ENCODE data around the gene HOTAIR. TPM values are rescaled to one million over a fixed set of nuclear protein-coding genes. Genes with fewer than 3 reads are reported as not detected.

HOTAIR gene
- total RNA-seq, 1 experiment from 2014 or later = 3.5 TPM

DNA sequence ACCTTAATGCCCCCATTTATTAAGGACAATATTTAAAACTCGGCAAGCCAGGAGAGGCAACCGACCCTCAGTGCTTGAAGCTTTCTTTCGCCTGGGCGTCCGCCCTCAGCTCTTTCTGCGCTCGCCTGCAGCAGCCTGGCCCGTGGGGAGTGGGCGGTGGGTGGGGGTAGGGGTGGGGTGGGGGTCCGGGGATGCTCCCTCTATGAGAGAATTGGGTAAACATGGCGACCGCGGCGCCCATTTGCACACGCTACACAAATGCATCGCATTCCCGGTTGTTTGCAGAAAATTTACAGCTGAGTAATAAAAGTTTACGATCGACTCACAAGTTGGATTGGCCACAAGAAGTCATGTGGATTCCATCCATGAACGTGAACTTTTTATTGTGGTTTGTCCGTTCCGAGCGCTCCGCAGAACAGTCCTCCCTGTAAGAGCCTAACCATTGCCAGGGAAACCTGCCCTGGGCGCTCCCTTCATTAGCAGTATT, 41.8 kb upstream of the HOTAIR start:
- peaks cover 45% of the 10 kb centered on the region for H3K79me2 ChIP-seq (ENCODE audit: low read length)
- TF ChIP-seq EZH2 (IDR thresholded peaks at IDR 0.05; ENCODE audit: low read length, unreplicated experiment) (no peak), EZH2phosphoT487 (IDR thresholded peaks at IDR 0.05; ENCODE audit: borderline replicate concordance, low read length) (no peak)
- TF ChIP-seq, protein P1, sequence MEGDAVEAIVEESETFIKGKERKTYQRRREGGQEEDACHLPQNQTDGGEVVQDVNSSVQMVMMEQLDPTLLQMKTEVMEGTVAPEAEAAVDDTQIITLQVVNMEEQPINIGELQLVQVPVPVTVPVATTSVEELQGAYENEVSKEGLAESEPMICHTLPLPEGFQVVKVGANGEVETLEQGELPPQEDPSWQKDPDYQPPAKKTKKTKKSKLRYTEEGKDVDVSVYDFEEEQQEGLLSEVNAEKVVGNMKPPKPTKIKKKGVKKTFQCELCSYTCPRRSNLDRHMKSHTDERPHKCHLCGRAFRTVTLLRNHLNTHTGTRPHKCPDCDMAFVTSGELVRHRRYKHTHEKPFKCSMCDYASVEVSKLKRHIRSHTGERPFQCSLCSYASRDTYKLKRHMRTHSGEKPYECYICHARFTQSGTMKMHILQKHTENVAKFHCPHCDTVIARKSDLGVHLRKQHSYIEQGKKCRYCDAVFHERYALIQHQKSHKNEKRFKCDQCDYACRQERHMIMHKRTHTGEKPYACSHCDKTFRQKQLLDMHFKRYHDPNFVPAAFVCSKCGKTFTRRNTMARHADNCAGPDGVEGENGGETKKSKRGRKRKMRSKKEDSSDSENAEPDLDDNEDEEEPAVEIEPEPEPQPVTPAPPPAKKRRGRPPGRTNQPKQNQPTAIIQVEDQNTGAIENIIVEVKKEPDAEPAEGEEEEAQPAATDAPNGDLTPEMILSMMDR (conservative IDR thresholded peaks at IDR 0.05; ENCODE audit: low read depth, low read length) = no peak
- peak overlapping the region; percentile 100 for H3K4me2 ChIP-seq (ENCODE audit: low read length)
- peak overlapping the region; percentile 89 for H3K9ac ChIP-seq (ENCODE audit: low read length)
- no peaks in the 10 kb centered on the region for H3K9me3 ChIP-seq (ENCODE audit: low read length)
- intact Hi-C loops (cut with micrococcal nuclease) = no loop called here
- ATAC-seq (peak; percentile 39), DNase-seq (peak; percentile 89)
- H3K4me1 ChIP-seq (ENCODE audit: insufficient read depth, low read length) = peaks cover 31% of the 10 kb centered on the region
- POLR2A ChIA-PET (ENCODE audit: unreplicated experiment) = interaction anchor here (0.5 to 1.6 kb wide), 2 partner anchors 264 to 309 kb away, joined by 4 to 15 read pairs; partner anchors contain the start of gene HNRNPA1
- CTCF ChIA-PET = interaction anchor here (0.8 to 1.9 kb wide), 5 partner anchors 8 to 235 kb away, joined by 3 to 23 read pairs (median 4); partner anchors contain the start of genes HOXC5 and HOXC8
- H3K27ac ChIP-seq (ENCODE audit: low read length) = peak overlapping the region; percentile 68
- H3K36me3 ChIP-seq (ENCODE audit: low read depth, low read length) = no peaks in the 10 kb centered on the region
- H3K4me3 ChIP-seq (ENCODE audit: low read length) = peak overlapping the region; percentile 96
- peak overlapping the region; percentile 95 for H2AFZ ChIP-seq (ENCODE audit: low read length)
- no peaks in the 10 kb centered on the region for H3K9me2 ChIP-seq (replicated peaks; ENCODE audit: low read length)
- no peaks in the 10 kb centered on the region for H3K27me3 ChIP-seq (ENCODE audit: low read length)
- no TSS peak for BruUV-seq (replicated peaks)
- no peaks in the 10 kb centered on the region for H3F3A ChIP-seq (ENCODE audit: low read length, unreplicated experiment)
- no peaks in the 10 kb centered on the region for H4K20me1 ChIP-seq (ENCODE audit: low read length)

DNA sequence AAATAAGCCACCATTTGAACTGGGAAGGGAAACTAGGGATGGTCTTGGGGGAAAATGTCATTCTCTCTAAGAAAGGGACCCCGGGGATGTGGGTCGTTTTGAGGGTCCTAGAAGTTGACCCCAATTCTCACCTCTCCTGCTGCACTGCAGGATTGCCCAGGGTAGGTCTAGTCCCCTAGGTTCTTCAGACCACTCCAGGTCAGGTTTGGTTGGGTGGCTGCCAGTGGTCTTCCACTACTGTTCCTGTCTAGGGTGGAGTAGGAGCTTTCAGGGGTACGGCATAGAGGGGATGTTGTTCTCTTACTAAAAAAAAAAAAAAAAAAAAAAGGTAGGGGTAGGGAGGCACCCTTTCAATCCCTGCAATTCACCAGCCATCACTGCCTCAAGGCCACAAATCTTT, 41.3 kb upstream of the HOTAIR start:
- TSS peak; percentile 60 for BruUV-seq (replicated peaks)
- H3K27ac ChIP-seq (ENCODE audit: low read length) = peak overlapping the region; percentile 68
- intact Hi-C loops (cut with micrococcal nuclease) = no loop called here
- H3K9me3 ChIP-seq (ENCODE audit: low read length) = no peaks in the 10 kb centered on the region
- ChIA-PET POLR2A (ENCODE audit: unreplicated experiment) (interaction anchor here (0.5 kb wide), 1 partner anchor 310 kb away, joined by 15 read pairs; no protein-coding TSS in a partner anchor), CTCF (interaction anchor here (0.8 to 1.4 kb wide), 3 partner anchors 12 to 236 kb away, joined by 3 to 4 read pairs (median 4); no protein-coding TSS in a partner anchor)
- H3K9ac ChIP-seq (ENCODE audit: low read length) = peak overlapping the region; percentile 83
- peaks cover 45% of the 10 kb centered on the region for H3K79me2 ChIP-seq (ENCODE audit: low read length)
- H3K4me1 ChIP-seq (ENCODE audit: insufficient read depth, low read length) = peaks cover 35% of the 10 kb centered on the region
- H3K9me2 ChIP-seq (replicated peaks; ENCODE audit: low read length) = no peaks in the 10 kb centered on the region
- no peak for DNase-seq
- H2AFZ ChIP-seq (ENCODE audit: low read length) = peak overlapping the region; percentile 95
- H3K27me3 ChIP-seq (ENCODE audit: low read length) = no peaks in the 10 kb centered on the region
- no peaks in the 10 kb centered on the region for H3K36me3 ChIP-seq (ENCODE audit: low read depth, low read length)
- peak overlapping the region; percentile 96 for H3K4me3 ChIP-seq (ENCODE audit: low read length)
- no peaks in the 10 kb centered on the region for H4K20me1 ChIP-seq (ENCODE audit: low read length)
- no peaks in the 10 kb centered on the region for H3F3A ChIP-seq (ENCODE audit: low read length, unreplicated experiment)
- ATAC-seq = no peak
- H3K4me2 ChIP-seq (ENCODE audit: low read length) = peak overlapping the region; percentile 92
- TF ChIP-seq EZH2 (IDR thresholded peaks at IDR 0.05; ENCODE audit: low read length, unreplicated experiment) (no peak), EZH2phosphoT487 (IDR thresholded peaks at IDR 0.05; ENCODE audit: borderline replicate concordance, low read length) (no peak)
- TF ChIP-seq, protein P1 (conservative IDR thresholded peaks at IDR 0.05; ENCODE audit: low read depth, low read length) = no peak

Data from PC-3 (cell line).